HG03139 (cell line): ENCODE measurements around the gene DEF6.
"Not testable (repeated sequence)": the region's sequence is repeated elsewhere in the genome, so short reads cannot be mapped to it uniquely, and the experiment has no call there.

Source experiments
- ATAC-seq: cut with Tn5 transposase; IDR thresholded peaks from one replicate; pipeline ENCODE4 v1.9.1; 2021; ENCODE audit not compliant: unreplicated experiment

Gene DEF6

GRCh38 chr6:35309611-35310264 is 12.1 kb downstream of the DEF6 start:
- ATAC-seq = no peak

DNA sequence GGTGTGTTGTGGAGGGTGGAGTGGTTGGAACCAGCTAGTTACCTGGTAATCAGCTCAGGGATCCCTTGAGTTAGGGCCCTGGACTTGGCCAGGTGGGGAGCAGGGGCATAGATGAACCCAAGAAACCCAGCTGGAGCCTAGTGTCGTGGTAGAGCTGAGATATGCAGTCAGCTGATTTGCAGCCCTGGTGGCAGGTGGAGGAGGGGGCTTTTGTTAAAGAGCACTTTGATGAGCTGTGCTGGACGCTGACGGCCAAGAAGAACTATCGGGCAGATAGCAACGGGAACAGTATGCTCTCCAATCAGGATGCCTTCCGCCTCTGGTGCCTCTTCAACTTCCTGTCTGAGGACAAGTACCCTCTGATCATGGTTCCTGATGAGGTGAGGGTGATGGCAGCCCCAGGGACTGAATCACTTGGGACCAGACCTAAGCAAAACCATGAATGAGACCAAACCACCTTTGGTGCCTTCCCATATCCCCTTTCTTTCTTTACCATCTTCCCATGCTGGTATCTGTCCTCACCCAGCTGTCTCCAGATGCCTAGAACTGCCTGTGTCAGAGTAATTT is 12.7 kb downstream of the DEF6 start:
- ATAC-seq = no peak

DNA sequence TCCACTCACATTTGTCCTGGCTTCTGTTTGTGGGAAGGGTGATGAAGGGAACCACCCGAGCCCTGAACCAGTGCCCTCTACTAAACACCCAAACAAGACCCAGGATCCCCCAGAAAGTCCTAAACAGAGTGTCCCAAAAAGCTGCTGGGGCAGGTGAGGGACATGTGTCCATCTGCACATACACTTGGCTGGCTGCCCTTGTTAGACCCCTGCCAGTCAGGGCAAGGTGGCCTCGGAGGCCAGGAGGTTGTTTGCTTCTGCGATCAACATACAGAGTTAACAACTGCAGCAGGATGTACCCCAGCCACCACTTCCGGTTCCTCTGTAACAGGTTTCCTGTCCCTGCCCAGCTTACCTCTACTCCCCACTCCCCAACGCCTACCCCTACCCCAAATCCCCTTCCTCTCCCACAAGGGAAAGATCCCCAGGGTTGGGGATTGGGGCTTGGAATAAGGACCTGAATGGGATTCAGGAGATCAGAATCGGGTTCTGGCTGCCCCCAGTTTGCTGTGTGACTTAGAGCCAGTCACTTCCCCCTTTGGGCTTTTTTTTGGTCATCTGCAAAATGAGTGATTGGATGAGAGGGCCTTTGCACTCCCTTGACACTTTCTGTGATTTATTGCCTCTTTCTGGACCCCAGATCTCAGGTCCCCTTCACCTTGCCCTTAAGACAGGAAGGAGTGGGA is 13.9 kb downstream of the DEF6 start:
- ATAC-seq = no peak

- no peak for ATAC-seq
Measured at GRCh38 chr6:35312076-35312800, 14.6 kb downstream of the DEF6 start.

- ATAC-seq = no peak
Measured at GRCh38 chr6:35312807-35313206, 15.2 kb downstream of the DEF6 start.

- ATAC-seq = no peak
Measured at GRCh38 chr6:35317483-35318195, 20.0 kb downstream of the DEF6 start.

DNA sequence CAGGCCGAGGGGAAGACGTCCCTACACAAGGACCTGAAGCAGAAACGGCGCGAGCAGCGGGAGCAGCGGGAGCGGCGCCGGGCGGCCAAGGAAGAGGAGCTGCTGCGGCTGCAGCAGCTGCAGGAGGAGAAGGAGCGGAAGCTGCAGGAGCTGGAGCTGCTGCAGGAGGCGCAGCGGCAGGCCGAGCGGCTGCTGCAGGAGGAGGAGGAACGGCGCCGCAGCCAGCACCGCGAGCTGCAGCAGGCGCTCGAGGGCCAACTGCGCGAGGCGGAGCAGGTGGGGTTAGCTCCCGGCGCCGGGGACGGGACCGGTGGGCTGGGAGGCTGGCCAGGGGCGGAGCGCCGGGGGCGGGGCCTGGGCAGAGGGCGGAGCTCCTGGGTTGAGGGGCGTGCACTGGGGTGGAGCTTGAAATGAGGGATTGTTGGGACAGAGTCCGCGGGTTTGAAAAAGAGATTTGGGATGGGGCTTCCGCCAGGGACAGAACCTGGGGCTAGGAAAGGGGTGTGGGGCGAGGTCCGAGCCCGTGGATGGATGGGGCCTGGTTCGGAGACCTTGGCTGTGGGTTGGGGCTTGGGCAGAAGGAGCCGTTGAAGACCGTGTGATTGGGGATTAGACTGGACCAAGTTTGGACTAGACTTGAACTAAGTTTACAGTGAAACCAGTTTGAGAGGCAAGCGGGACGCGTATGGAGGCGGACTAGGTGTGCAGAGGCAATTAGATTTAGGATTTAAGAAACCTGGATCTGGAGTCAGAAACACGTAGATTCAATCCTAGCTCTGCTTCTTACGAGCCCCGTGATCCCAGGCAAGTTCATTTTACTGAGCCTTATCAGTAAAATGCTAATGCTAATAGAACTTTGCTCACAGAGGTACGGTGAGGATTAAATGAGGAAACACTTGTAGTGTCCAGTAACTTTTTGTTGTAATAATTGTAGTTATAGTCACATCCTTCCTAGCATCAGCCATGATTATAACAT is 20.9 kb downstream of the DEF6 start:
- ATAC-seq = no peak

DNA sequence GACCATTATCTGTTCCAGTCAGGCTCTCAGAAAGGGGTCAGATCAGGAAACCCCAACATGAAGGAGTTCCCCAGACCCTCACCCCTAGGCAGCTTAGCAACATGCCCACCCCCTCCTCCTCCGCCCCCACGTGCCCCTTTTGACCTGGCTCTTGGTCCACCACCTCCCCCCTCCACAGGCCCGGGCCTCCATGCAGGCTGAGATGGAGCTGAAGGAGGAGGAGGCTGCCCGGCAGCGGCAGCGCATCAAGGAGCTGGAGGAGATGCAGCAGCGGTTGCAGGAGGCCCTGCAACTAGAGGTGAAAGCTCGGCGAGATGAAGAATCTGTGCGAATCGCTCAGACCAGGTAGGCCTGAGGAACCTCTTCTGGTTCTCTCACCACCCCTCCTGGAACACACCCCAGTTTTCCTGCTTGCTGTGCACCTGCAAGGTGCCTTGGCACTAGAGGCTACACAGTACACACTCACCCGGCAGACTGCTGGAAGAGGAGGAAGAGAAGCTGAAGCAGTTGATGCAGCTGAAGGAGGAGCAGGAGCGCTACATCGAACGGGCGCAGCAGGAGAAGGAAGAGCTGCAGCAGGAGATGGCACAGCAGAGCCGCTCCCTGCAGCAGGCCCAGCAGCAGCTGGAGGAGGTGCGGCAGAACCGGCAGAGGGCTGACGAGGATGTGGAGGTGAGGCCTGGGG is 21.9 kb downstream of the DEF6 start:
- no peak for ATAC-seq

DNA sequence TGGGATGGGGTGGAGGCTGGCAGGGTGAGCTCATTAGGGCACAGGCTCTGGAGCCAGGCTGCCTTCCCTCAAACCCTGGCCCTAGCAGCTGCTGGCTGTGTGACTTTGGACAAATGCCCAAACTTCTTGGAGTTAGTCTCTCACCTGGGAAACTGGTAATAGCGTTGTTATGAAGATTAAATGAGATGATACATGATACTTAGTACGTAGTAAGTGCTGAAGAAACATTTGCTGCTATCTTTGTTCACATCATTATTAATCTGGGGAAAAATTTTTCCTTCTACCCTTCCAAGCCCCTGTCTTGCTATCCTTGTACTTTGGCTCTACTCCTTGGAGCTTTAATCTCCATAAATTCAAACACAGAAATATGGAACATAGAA is 22.4 kb downstream of the DEF6 start:
- ATAC-seq = no peak

GRCh38 chr6:35321091-35321490 is 23.5 kb downstream of the DEF6 start:
- ATAC-seq = no peak

DNA sequence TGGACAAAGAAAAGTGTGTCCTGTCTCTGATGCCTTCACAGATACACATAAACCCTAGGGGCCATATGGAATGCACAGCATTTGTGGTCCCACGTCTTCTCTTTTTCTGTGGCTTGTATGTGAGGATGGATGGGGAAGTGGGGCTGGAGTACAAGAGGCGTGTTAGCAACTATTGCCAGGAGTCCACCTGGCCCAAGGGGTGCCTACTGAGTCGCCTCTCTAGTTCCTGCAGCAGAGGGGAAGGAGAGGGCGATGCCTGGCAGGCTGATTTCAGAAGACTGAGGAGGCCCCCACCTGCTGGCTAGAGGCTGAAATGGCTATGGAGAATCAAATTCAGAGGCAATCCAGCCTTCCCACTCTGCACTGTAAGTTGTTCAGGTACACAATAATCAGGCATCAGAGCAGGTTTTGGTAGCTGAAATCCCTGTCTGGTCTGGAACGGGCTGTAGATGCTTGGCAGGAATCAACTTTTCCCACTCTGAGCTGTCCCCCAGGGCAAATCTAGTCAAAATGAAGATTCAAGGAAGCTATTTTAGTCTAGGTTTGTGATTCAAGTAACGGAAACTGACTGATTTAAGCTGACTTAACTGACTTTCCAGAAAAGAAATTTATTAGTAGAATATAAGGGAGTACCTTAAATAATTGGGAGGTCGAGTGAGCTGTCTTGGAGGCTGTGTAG is 29.9 kb downstream of the DEF6 start:
- peak; percentile 50 for ATAC-seq

DNA sequence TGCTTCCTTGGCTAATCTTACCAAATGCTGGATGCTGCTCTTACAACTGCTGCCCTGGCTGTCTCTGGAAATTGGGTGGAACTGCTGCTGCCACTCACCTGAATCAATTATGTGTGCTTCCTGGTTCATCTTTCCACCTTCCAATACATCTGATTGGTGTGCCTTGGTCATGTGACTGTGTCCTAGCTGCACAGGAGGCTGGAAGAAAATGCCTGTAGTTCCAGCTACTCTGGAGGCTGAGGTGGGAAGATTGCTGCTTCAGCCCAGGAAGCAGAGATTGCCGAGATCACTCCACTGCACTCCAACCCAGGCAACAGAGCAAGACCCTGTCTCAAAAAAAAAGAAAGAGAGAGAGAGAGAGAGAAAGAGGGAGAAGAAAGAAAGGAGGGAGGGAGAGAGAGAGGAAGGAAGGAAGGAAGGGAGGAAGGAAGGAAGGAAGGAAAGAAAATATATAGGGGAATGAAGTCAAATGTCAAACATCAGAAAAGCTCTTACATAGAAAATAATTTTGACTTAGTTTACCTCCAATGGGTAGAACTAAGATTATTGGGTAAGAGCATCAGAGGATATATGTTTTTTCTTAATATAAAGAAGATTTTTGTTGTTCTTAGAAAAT is 30.6 kb downstream of the DEF6 start:
- ATAC-seq = no peak

DNA sequence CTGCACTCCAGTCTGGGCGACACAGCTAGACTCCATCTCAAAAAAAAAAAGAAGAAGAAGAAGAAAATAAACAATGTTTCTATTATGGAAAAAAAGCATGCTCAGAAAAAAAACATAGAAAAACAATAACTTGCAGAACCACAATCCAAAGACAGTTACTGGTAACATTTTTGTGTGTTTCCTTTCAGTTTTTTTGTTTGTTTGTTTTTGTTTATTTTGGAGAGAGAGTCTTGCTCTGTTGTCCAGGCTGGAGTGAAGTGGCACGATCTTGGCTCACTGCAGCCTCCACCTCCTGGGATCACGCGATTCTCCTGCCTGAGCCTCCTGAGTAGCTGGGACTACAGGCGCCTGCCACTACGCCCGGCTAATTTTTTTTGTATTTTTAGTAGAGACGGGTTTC is 31.3 kb downstream of the DEF6 start:
- not testable (repeated sequence) for ATAC-seq

GRCh38 chr6:35330541-35331119 is 33.0 kb downstream of the DEF6 start:
- no peak for ATAC-seq

GRCh38 chr6:35332074-35332887 is 34.7 kb downstream of the DEF6 start:
- ATAC-seq = not testable (repeated sequence)

DNA sequence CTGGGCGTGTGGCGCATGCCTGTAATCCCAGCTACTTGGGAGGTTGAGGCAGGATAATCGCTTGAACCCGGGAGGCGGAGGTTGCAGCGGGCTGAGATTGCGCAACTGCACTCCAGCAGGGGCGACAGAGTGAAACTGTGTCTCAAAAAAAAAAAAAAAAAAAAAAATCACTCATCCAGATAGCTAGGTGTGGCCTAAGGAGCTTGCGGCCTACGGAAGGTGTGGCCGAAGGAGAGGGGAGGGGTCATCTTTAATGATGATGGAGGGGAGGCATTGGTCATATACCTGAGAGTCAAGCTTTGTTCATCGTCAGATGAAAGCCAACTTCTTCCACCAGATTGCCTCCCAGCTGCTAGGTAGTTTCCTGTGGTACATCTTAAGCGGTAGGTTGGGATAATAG is 43.9 kb downstream of the DEF6 start:
- ATAC-seq = no peak
